Measurements from ENCODE around the gene NCS1. TPM values are rescaled to one million over a fixed set of nuclear protein-coding genes. Genes with fewer than 3 reads are reported as not detected.

NCS1 gene
- total RNA-seq, 1 experiment from 2014 or later, result 58.6 TPM

GRCh38 chr9:130144703-130145102, 27.5 kb upstream of the NCS1 start:
- no peaks in the 10 kb centered on the region for H3K27me3 ChIP-seq (replicated peaks; ENCODE audit: insufficient read depth, low read depth, low read length, poor library complexity)
- H3K4me1 ChIP-seq (ENCODE audit: insufficient read depth, low read length, poor library complexity, severe bottlenecking), result no peaks in the 10 kb centered on the region
- TF ChIP-seq CTCF (conservative IDR thresholded peaks at IDR 0.05; ENCODE audit: low read depth, low read length) (no peak), EZH2 (IDR thresholded peaks at IDR 0.05; ENCODE audit: borderline replicate concordance, low read depth, low read length, poor library complexity, severe bottlenecking) (no peak)
- no peaks in the 10 kb centered on the region for H3K36me3 ChIP-seq (ENCODE audit: insufficient read depth, low read length, poor library complexity, severe bottlenecking)
- H3K4me3 ChIP-seq (ENCODE audit: low read depth, low read length, poor library complexity, severe bottlenecking), result no peak overlapping the region
- H3K9me3 ChIP-seq (ENCODE audit: low read depth, low read length, poor library complexity, severe bottlenecking), result no peaks in the 10 kb centered on the region
- no TSS peak for BruUV-seq (replicated peaks)
- H3K27ac ChIP-seq (ENCODE audit: low read depth, low read length, poor library complexity, severe bottlenecking), result no peak overlapping the region
- CTCF ChIA-PET, result interaction anchor here (0.5 to 0.6 kb wide), 2 partner anchors 10 to 30 kb away, joined by 5 to 9 read pairs; no protein-coding TSS in a partner anchor
- DNase-seq (ENCODE audit: low spot score), result no peak
- POLR2A ChIA-PET (ENCODE audit: low non-redundant PET), result no interaction called here
- intact Hi-C loops (cut with micrococcal nuclease; ENCODE audit: unreplicated experiment), result no loop called here

- POLR2A ChIA-PET (ENCODE audit: low non-redundant PET), result no interaction called here
These were observed 26.5 kb upstream of the NCS1 start for GRCh38 chr9:130145658-130146057.

GRCh38 chr9:130147198-130147597, 25.0 kb upstream of the NCS1 start:
- no peaks in the 10 kb centered on the region for H3K4me1 ChIP-seq (ENCODE audit: insufficient read depth, low read length, poor library complexity, severe bottlenecking)
- H3K4me3 ChIP-seq (ENCODE audit: low read depth, low read length, poor library complexity, severe bottlenecking), result no peak overlapping the region
- no peaks in the 10 kb centered on the region for H3K27me3 ChIP-seq (replicated peaks; ENCODE audit: insufficient read depth, low read depth, low read length, poor library complexity)
- TF ChIP-seq CTCF (conservative IDR thresholded peaks at IDR 0.05; ENCODE audit: low read depth, low read length) (no peak), EZH2 (IDR thresholded peaks at IDR 0.05; ENCODE audit: borderline replicate concordance, low read depth, low read length, poor library complexity, severe bottlenecking) (no peak)
- intact Hi-C loops (cut with micrococcal nuclease; ENCODE audit: unreplicated experiment), result no loop called here
- H3K36me3 ChIP-seq (ENCODE audit: insufficient read depth, low read length, poor library complexity, severe bottlenecking), result no peaks in the 10 kb centered on the region
- POLR2A ChIA-PET (ENCODE audit: low non-redundant PET), result no interaction called here
- no peaks in the 10 kb centered on the region for H3K9me3 ChIP-seq (ENCODE audit: low read depth, low read length, poor library complexity, severe bottlenecking)
- CTCF ChIA-PET, result no interaction called here
- no peak for DNase-seq (ENCODE audit: low spot score)
- no peak overlapping the region for H3K27ac ChIP-seq (ENCODE audit: low read depth, low read length, poor library complexity, severe bottlenecking)
- no TSS peak for BruUV-seq (replicated peaks)

More at GRCh38 chr9:130145658-130146057, 26.5 kb upstream of the NCS1 start:
- Histone ChIP-seq H3K27me3 (replicated peaks; ENCODE audit: insufficient read depth, low read depth, low read length, poor library complexity) (no peaks in the 10 kb centered on the region), H3K9me3 (ENCODE audit: low read depth, low read length, poor library complexity, severe bottlenecking) (no peaks in the 10 kb centered on the region), H3K4me3 (ENCODE audit: low read depth, low read length, poor library complexity, severe bottlenecking) (no peak overlapping the region), H3K27ac (ENCODE audit: low read depth, low read length, poor library complexity, severe bottlenecking) (no peak overlapping the region), H3K4me1 (ENCODE audit: insufficient read depth, low read length, poor library complexity, severe bottlenecking) (no peaks in the 10 kb centered on the region), H3K36me3 (ENCODE audit: insufficient read depth, low read length, poor library complexity, severe bottlenecking) (no peaks in the 10 kb centered on the region)
- no TSS peak for BruUV-seq (replicated peaks)
- DNase-seq (ENCODE audit: low spot score), result no peak
- intact Hi-C loops (cut with micrococcal nuclease; ENCODE audit: unreplicated experiment), result no loop called here
- CTCF ChIA-PET, result no interaction called here
- TF ChIP-seq CTCF (conservative IDR thresholded peaks at IDR 0.05; ENCODE audit: low read depth, low read length) (no peak), EZH2 (IDR thresholded peaks at IDR 0.05; ENCODE audit: borderline replicate concordance, low read depth, low read length, poor library complexity, severe bottlenecking) (no peak)
